H1 (cell line): ENCODE measurements around the gene VWA3B.

ENCODE experiments used
- BCL11A ChIP-seq, 2 experiments: IDR thresholded peaks; one replicate each; pipeline ENCODE4 v1.6.1; 2011; ENCODE audit warnings: low read depth in 2 of 2, low read length in 2 of 2, mild to moderate bottlenecking in 2 of 2
- EP300 ChIP-seq, 2 experiments: IDR thresholded peaks; 1 replicate in 1 of 2; 2 replicates in 1 of 2; pipeline ENCODE4 v1.6.1; 2011 to 2012; ENCODE audit warnings: low read depth in 2 of 2, low read length in 2 of 2, mild to moderate bottlenecking in 2 of 2, borderline replicate concordance in 1 of 2, inconsistent platforms in 1 of 2, moderate library complexity in 1 of 2
- JUND ChIP-seq: IDR thresholded peaks from 2 replicates; pipeline ENCODE4 v1.6.1; 2011; ENCODE audit warnings: mild to moderate bottlenecking, improper control_type of control experiment, low read length
- PHF8 ChIP-seq: fragments of 200-600 bp; sonication (generic); conservative IDR thresholded peaks from 2 replicates; pipeline ENCODE4 v1.7.1; 2012; ENCODE audit warnings: low read depth, mild to moderate bottlenecking, inconsistent platforms, low read length, moderate library complexity
- TAF1 ChIP-seq: IDR thresholded peaks from 2 replicates; pipeline ENCODE4 v1.6.1; 2011; ENCODE audit warnings: mild to moderate bottlenecking, low read depth, low read length
- TF ChIP-seq, protein P1 (sequence below), 3 experiments: IDR thresholded peaks; 1 replicate in 2 of 3; 2 replicates in 1 of 3; pipeline versions ENCODE4 v1.5.1 to v1.6.1; 2011; ENCODE audit warnings: low read length in 3 of 3, mild to moderate bottlenecking in 3 of 3, inconsistent platforms in 2 of 3, low read depth in 1 of 3, moderate library complexity in 1 of 3; ENCODE audit not compliant: insufficient read depth in 1 of 3; ENCODE audit errors: control extremely low read depth in 1 of 3

DNA sequence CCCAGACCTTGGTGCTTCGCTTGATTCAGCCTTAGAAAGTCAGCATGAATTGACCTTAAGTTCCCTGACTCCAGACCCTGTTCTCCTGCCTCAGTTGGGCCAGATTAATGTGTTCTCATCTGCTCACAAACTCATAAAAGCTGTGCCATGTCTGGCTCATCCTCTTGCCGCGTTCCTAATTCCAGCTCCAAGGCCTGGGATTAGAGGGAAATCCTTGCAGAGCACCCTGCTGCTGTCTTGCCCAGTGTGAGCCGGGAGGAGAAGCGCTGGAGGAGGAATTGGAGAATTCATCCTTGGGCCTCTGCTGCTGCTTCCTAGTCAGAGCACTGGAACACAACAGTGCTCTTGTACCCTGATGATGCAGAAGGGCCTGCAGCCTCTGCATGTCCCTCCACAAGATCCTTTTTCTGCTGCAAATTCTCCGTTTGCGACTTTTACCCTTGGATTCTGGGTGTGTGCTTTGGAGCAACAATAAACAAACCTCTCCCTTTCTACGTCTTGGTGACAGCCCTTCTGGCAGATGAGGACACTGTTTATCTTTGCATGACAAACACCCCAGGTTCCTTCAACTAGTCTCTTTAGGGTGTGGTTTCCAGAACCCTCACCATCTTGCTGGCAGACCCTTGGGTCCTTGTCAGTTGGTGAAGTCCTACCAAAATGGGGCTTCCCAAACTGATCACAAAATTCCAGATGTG lies 212.4 kb downstream of the VWA3B start:
- TF ChIP-seq, protein P1, sequence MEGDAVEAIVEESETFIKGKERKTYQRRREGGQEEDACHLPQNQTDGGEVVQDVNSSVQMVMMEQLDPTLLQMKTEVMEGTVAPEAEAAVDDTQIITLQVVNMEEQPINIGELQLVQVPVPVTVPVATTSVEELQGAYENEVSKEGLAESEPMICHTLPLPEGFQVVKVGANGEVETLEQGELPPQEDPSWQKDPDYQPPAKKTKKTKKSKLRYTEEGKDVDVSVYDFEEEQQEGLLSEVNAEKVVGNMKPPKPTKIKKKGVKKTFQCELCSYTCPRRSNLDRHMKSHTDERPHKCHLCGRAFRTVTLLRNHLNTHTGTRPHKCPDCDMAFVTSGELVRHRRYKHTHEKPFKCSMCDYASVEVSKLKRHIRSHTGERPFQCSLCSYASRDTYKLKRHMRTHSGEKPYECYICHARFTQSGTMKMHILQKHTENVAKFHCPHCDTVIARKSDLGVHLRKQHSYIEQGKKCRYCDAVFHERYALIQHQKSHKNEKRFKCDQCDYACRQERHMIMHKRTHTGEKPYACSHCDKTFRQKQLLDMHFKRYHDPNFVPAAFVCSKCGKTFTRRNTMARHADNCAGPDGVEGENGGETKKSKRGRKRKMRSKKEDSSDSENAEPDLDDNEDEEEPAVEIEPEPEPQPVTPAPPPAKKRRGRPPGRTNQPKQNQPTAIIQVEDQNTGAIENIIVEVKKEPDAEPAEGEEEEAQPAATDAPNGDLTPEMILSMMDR (IDR thresholded peaks at IDR 0.05; ENCODE audit: control extremely low read depth in 1 of 3, insufficient read depth in 1 of 3, low read depth in 1 of 3, low read length in 3 of 3) = no peak
- TF ChIP-seq PHF8 (no peak), JUND (no peak), BCL11A (IDR thresholded peaks at IDR 0.05; ENCODE audit: low read depth in 2 of 2, low read length in 2 of 2) (no peak), EP300 (IDR thresholded peaks at IDR 0.05; ENCODE audit: borderline replicate concordance in 1 of 2, low read depth in 2 of 2, low read length in 2 of 2) (no peak), TAF1 (no peak)
